ENCODE results near the gene PIK3CB.

GRCh38 chr3:138696666-138697370, 137.9 kb downstream of the PIK3CB start:
- TF ChIP-seq CTCF (IDR thresholded peaks at IDR 0.05) = no peak
- no peak for TF ChIP-seq POLR2AphosphoS5 (IDR thresholded peaks at IDR 0.05; ENCODE audit: low read depth, low read length)
- TF ChIP-seq SIN3A (IDR thresholded peaks at IDR 0.05; ENCODE audit: borderline replicate concordance, insufficient read depth, low read depth, low read length) = no peak
- no peak for TF ChIP-seq REST (IDR thresholded peaks at IDR 0.05; ENCODE audit: insufficient read depth in 1 of 2, low read depth in 2 of 2, low read length in 1 of 2)
- no peak for TF ChIP-seq TCF7L2 (IDR thresholded peaks at IDR 0.05; ENCODE audit: low read depth, low read length)
